Smooth muscle cell of the brain vasculature (primary cell): ENCODE data around the gene FBXO47.

ENCODE experiments used
- DNase-seq: peaks from one replicate; pipeline ENCODE4 v3.0.0-alpha.2; 2012; ENCODE audit warnings: low read depth, low spot score

FBXO47 gene

GRCh38 chr17:38905375-38905774 lies 61.8 kb downstream of the FBXO47 start:
- DNase-seq: no peak

- DNase-seq: no peak
These were observed 62.3 kb downstream of the FBXO47 start for GRCh38 chr17:38904892-38905291.

- no peak for DNase-seq
These were observed 63.8 kb downstream of the FBXO47 start for GRCh38 chr17:38903404-38903803.

- no peak for DNase-seq
These were observed 66.1 kb downstream of the FBXO47 start for GRCh38 chr17:38900978-38901656.

- no peak for DNase-seq
These were observed 67.8 kb downstream of the FBXO47 start for GRCh38 chr17:38899421-38899820.

GRCh38 chr17:38898812-38899348 lies 68.3 kb downstream of the FBXO47 start:
- no peak for DNase-seq

GRCh38 chr17:38898291-38898679 lies 68.9 kb downstream of the FBXO47 start:
- no peak for DNase-seq

- no peak for DNase-seq
These were observed 69.4 kb downstream of the FBXO47 start for GRCh38 chr17:38897671-38898290.

GRCh38 chr17:38897176-38897575 lies 70.0 kb downstream of the FBXO47 start:
- DNase-seq: no peak

- DNase-seq: no peak
These were observed 70.8 kb downstream of the FBXO47 start for GRCh38 chr17:38896346-38896954.

GRCh38 chr17:38894276-38894675 lies 72.9 kb downstream of the FBXO47 start:
- DNase-seq: no peak

- DNase-seq: no peak
These were observed 73.6 kb downstream of the FBXO47 start for GRCh38 chr17:38893607-38894006.

- DNase-seq: no peak
These were observed 74.1 kb downstream of the FBXO47 start for GRCh38 chr17:38893113-38893512.

- DNase-seq: no peak
These were observed 74.6 kb downstream of the FBXO47 start for GRCh38 chr17:38892620-38893019.

GRCh38 chr17:38892083-38892482 lies 75.1 kb downstream of the FBXO47 start:
- no peak for DNase-seq

GRCh38 chr17:38891441-38891840 lies 75.8 kb downstream of the FBXO47 start:
- DNase-seq: no peak

- DNase-seq: no peak
These were observed 76.8 kb downstream of the FBXO47 start for GRCh38 chr17:38890410-38890746.

GRCh38 chr17:38889745-38890409 lies 77.3 kb downstream of the FBXO47 start:
- no peak for DNase-seq

GRCh38 chr17:38888842-38889241 lies 78.4 kb downstream of the FBXO47 start:
- DNase-seq: no peak

- DNase-seq: no peak
These were observed 80.6 kb downstream of the FBXO47 start for GRCh38 chr17:38886643-38887010.
